LNCaP clone FGC (cell line): ENCODE data around the gene PIP5K1B.

Experiments
- DNase-seq: peaks from one replicate; pipeline ENCODE4 v3.0.0-alpha.2; 2011; ENCODE audit warnings: low read depth
- H3K4me3 ChIP-seq: 2 replicates; pipeline ENCODE4 v1.5.1; 2011; ENCODE audit warnings: mild to moderate bottlenecking, low read depth, low read length, control low read depth
- TF ChIP-seq, protein P1 (sequence below): IDR thresholded peaks from 2 replicates; pipeline ENCODE4 v1.5.1; 2012; ENCODE audit warnings: mild to moderate bottlenecking; ENCODE audit not compliant: control insufficient read depth, insufficient read depth; ENCODE audit errors: extremely low read depth

The PIP5K1B gene

DNA sequence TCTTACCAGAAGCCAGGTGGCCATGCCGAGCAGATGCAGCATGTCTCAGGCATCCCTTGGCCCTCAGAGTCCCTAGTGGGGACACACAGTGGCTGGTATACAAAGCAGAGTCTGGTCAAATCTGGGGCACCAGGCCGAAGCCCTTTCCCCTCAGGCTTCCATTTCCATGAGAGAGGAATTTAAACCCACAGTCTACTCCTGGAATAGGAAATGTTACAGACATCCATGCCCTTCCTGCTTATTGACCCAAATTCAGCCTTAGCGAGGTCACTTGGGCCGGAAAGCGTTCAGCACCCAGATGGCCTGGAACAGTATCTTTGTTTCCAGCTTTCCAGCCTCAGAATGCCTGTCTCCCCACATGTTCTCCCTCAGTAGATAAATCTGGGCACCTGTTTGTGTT lies 131.7 kb downstream of the PIP5K1B start:
- no peak for DNase-seq
- TF ChIP-seq, protein P1, sequence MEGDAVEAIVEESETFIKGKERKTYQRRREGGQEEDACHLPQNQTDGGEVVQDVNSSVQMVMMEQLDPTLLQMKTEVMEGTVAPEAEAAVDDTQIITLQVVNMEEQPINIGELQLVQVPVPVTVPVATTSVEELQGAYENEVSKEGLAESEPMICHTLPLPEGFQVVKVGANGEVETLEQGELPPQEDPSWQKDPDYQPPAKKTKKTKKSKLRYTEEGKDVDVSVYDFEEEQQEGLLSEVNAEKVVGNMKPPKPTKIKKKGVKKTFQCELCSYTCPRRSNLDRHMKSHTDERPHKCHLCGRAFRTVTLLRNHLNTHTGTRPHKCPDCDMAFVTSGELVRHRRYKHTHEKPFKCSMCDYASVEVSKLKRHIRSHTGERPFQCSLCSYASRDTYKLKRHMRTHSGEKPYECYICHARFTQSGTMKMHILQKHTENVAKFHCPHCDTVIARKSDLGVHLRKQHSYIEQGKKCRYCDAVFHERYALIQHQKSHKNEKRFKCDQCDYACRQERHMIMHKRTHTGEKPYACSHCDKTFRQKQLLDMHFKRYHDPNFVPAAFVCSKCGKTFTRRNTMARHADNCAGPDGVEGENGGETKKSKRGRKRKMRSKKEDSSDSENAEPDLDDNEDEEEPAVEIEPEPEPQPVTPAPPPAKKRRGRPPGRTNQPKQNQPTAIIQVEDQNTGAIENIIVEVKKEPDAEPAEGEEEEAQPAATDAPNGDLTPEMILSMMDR = no peak
- H3K4me3 ChIP-seq = no peak overlapping the region

DNA sequence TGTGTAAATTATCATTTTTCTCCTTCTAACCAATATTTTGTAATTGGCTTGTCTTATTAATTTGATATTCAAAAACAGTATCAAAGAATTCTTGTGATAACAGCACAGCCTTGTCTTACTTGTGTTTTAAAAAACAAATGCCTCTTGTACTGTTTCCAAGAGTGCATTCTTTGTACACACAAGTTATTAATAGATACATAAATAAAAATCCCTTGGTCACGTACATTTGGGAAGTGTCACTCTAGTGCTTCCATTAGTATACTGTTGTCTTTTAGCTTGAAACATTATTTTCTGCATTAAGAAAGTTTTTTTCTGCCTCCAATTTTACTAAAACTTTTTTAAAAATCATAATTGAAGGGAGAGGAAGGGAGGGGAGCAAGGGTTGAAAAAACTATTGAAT lies 133.2 kb downstream of the PIP5K1B start:
- no peak for DNase-seq
- TF ChIP-seq, protein P1 = no peak
- H3K4me3 ChIP-seq = no peak overlapping the region

DNA sequence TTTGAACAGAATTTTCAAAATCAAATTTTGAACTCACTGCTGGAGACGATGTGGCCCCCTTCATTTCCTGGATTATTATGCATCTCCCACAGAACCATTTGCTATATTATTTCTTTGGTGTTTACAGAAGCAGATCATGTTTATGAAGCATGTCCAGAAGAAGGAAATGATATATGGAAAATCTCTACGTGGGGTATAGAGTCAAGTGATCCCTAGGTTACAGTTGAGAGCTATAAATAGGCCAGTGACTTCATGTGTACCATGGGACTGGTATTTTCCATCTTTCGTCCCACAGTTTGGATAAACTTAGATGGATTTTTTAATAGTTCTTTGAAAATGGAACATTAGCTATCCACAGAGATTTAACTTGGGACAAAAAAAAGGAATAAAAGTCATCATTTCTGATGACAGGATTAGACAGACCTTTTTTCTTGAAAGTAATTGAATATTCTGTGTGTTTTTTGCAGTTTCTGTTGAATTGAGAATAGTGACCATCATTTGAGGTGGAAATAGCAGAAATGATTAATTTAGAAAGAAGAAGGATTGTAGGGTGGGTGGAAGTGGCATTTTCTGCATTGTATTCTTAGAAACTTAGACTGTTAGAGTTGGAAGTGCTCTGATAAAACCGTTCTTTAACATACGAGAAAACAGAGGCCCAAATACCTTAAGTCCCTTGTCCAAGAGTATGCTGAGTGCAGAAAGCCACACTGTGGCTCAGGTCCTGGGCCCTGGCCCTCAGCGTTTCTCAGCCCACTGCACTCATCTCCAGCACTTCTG lies 136.4 kb downstream of the PIP5K1B start:
- DNase-seq = no peak
- TF ChIP-seq, protein P1 = no peak
- H3K4me3 ChIP-seq = no peak overlapping the region

DNA sequence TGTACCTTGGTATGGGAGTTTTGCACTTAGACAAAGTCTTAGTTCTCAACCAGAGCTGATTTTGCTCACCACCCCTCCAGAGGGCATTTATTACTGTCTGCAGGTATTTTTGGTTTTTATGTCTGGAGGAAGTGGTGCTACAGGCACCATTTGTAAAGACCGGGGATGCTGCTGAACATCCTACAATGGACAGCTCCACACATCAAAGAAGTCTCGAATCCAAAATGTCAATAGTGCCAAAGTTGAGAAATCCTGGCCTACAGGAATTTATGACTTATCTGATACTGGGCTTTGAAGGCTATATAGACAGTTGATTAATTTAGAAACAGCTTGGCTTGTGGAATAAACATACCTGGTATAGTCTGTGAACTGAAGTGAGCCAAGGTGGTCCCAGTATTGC lies 137.5 kb downstream of the PIP5K1B start:
- no peak for DNase-seq
- TF ChIP-seq, protein P1 = no peak

DNA sequence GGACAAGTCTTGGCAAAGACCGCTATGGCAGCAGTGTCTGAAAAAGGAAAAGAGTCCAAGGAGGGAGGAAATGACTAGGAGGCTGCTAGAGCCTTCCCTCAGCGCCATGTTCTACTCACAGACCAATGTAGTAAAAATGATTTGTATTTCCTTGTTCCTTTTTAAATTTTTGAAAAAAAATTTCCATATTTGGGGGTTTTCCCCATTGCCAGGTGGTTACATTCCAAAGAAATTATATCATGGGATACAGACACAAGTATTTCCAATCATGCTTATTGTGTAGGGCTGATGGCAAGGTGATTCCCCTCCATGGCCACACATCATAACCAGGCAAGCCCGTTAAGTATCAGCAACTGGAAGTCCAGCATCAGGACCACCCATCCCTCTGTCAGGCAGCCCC lies 138.2 kb downstream of the PIP5K1B start:
- DNase-seq = no peak
- no peak overlapping the region for H3K4me3 ChIP-seq
- TF ChIP-seq, protein P1 = no peak

More for the DNA sequence above, 137.5 kb downstream of the PIP5K1B start:
- no peak overlapping the region for H3K4me3 ChIP-seq

DNA sequence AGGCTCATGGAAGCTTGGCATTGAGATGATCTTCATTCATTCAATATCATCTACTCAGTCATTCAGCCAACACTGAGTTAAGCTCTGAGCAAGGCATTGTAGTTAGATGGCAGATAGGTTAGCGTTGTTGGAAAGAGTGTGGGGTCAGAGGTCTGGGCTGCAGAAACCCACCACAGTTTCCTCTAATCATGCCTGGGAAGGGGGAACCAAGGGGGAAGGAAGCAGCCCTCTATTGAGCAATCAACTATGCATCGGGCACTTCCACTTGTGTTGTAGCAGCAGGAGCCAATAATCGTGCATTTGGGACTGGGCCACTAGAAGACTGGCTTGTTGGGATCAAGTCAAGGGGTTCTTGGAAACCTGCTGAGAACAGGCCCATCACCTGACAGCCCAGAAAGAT lies 139.1 kb downstream of the PIP5K1B start:
- DNase-seq = no peak
- no peak overlapping the region for H3K4me3 ChIP-seq
- TF ChIP-seq, protein P1 = no peak
